H54 (cell line): Measurements from ENCODE around the gene BCAS3.

Experiments
- DNase-seq: peaks from one replicate; pipeline ENCODE4 v3.0.0; 2011; ENCODE audit warnings: low spot score, mixed read lengths; ENCODE audit not compliant: insufficient read length
- FAIRE-seq: peaks from 3 replicates; lab custom pipeline; 2011; peaks lifted over from hg19 to GRCh38; lab: Jason Lieb, UNC
- POLR2A ChIP-seq: IDR thresholded peaks from 2 replicates; pipeline ENCODE4 v1.6.1; 2011; ENCODE audit warnings: low read depth, mild to moderate bottlenecking, low read length

Gene BCAS3

GRCh38 chr17:61395409-61395982 lies 717.8 kb downstream of the BCAS3 start:
- no peak for DNase-seq
- no peak for FAIRE-seq
- TF ChIP-seq POLR2A: no peak

GRCh38 chr17:61395983-61396585 lies 718.4 kb downstream of the BCAS3 start:
- no peak for TF ChIP-seq POLR2A
- no peak for FAIRE-seq
- DNase-seq: no peak

- DNase-seq (no peak), FAIRE-seq (no peak)
- TF ChIP-seq POLR2A: no peak
Observed at GRCh38 chr17:61396586-61397085, 719.0 kb downstream of the BCAS3 start.

GRCh38 chr17:61397086-61397842 lies 719.6 kb downstream of the BCAS3 start:
- FAIRE-seq: no peak
- no peak for TF ChIP-seq POLR2A
- DNase-seq: no peak

GRCh38 chr17:61398721-61399130 lies 721.1 kb downstream of the BCAS3 start:
- no peak for FAIRE-seq
- DNase-seq: no peak

GRCh38 chr17:61399131-61400065 lies 721.7 kb downstream of the BCAS3 start, which contains the start of gene TBX2:
TSS of gene TBX2 (plus strand) at chr17:61399843. CDS start at chr17:61400177, 334 bp downstream.
- FAIRE-seq (no peak), DNase-seq (peak; percentile 100)
- peak; percentile 86 for TF ChIP-seq POLR2A

More at GRCh38 chr17:61398721-61399130, 721.1 kb downstream of the BCAS3 start:
- no peak for TF ChIP-seq POLR2A

- TF ChIP-seq POLR2A: 0 out of 2 replicates have a peak, but pooled peaks have one; percentile 30
- FAIRE-seq (no peak), DNase-seq (peak; percentile 92)
Observed at GRCh38 chr17:61400066-61400716, 722.5 kb downstream of the BCAS3 start.

- DNase-seq (no peak), FAIRE-seq (no peak)
- TF ChIP-seq POLR2A: no peak
Observed at GRCh38 chr17:61400717-61401388, 723.2 kb downstream of the BCAS3 start.

GRCh38 chr17:61401389-61402072 lies 723.9 kb downstream of the BCAS3 start:
- TF ChIP-seq POLR2A: no peak
- DNase-seq (no peak), FAIRE-seq (no peak)

- no peak for DNase-seq
- no peak for FAIRE-seq
Observed at GRCh38 chr17:61402073-61402541, 724.5 kb downstream of the BCAS3 start.

GRCh38 chr17:61402978-61403800 lies 725.5 kb downstream of the BCAS3 start:
- DNase-seq (no peak), FAIRE-seq (no peak)
- TF ChIP-seq POLR2A: no peak

More at GRCh38 chr17:61402073-61402541, 724.5 kb downstream of the BCAS3 start:
- TF ChIP-seq POLR2A: no peak
